Stimulated activated CD4-positive, alpha-beta T cell treated with anti-CD3 and anti-CD28 coated beads, Interleukin-4, amount 100 ng/mL, for 48 hours (primary cell): ENCODE data around the gene ADM2.
"Not testable (repeated sequence)": the region's sequence is repeated elsewhere in the genome, so short reads cannot be mapped to it uniquely, and the experiment has no call there.

Source experiments
- DNase-seq, 2 donors: peaks; one replicate each; pipeline ENCODE4 v3.0.0-alpha.2; 2020; ENCODE audit warnings: low read depth in 2 of 2

ADM2 gene

DNA sequence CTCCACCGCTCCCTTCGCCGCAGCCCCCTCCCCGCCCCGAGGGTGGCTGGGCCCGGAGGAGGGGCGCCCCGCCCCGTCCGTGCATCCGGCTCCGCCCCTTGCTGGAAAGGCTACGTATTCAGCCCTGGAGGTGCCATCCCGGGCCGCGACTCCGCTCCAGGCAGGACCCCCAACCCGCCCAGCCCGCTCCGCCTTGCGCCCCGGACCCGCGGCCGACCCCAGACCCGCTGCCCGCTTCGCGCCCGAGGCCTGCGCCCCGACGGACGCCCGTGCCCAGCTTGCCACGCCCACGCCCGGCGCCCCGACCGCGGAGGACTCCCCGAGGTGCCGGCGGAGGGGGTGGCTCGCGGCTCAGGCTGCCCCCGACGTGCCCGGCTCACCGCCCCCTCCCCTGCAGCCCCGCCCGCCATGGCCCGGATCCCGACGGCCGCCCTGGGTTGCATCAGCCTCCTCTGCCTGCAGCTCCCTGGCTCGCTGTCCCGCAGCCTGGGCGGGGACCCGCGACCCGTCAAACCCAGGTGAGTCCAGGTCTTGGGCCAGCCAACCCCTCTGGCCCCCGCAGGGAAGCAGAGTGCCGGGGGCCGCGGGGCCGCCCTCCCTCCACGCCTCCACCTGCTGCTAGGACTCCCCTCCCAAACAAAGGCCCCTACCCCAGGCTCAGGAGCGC, at the start of gene ADM2:
Gene ADM2 (plus strand): TSS at position 104 of the 667 bp plus-strand sequence. CDS start 305 bp downstream, at position 409.
- peak; percentile 42 to 59 for DNase-seq

GRCh38 chr22:50432131-50432876, 49.0 kb upstream of the ADM2 start:
- no peak for DNase-seq

- not testable (repeated sequence) for DNase-seq
These were observed 48.3 kb upstream of the ADM2 start for GRCh38 chr22:50432877-50433510.

GRCh38 chr22:50434849-50435248, 46.5 kb upstream of the ADM2 start:
- no peak for DNase-seq

GRCh38 chr22:50435291-50436014, 45.9 kb upstream of the ADM2 start:
- DNase-seq: no peak

- no peak for DNase-seq
These were observed 45.1 kb upstream of the ADM2 start for GRCh38 chr22:50436015-50436830.

DNA sequence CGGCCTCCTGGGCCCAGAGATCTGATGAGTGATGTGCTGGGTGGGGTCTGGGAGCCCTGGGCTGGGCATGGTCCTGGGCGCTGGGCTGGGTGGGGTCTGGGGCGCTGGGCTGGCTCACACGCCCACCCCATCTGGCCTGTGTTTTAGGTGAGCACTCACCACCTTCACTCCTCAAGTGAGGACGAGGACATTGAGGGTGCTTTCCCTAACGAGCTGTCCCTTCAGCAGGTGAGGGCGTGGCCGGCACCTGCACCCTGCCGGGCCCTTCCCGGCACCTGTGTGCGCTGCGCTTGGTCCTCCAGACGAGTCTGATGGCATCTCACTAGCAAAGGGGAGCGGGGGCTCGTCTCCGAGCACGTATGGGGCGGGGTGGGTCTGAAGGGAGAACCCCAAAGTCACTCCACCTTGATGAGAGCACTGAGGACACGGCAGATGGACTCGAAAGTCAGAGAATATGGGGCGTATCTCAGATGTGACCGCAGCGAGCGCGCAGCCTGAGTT, 44.5 kb upstream of the ADM2 start:
- no peak for DNase-seq

DNA sequence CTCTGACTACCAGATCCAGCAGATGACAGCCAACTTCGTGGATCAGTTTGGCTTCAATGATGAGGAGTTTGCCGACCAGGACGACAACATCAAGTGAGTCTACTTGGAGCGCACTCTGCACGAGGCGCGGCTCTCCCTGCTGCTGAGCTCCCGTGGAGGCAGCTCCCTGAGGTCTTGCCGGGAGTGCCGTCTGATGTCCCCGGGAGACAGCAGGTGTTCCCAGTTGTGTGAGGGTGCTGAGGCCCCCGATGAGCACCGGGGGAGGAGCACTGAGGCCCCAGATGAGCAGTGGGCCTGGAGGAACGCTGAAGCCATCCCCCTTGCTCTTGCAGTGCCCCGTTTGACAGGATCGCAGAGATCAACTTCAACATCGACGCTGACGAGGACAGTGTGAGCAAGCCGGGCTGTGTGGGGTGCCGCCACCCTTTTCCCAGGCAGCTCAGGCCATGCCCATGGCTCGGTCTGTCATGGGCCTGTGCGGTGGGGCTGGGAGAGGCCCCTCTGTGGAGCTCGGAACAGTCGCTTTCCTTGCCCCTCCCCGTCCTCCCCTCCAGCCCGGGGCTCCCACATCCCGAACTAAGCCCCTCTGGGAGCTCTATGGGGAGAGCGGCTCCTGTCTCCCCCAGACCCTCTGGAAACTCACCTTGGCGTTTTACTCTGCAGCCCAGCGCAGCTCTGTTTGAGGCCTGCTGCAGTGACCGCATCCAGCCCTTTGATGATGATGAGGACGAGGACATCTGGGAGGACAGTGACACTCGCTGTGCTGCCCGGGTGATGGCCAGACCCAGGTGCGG, 43.6 kb upstream of the ADM2 start:
- no peak for DNase-seq

- no peak for DNase-seq
These were observed 42.8 kb upstream of the ADM2 start for GRCh38 chr22:50438305-50439275.

DNA sequence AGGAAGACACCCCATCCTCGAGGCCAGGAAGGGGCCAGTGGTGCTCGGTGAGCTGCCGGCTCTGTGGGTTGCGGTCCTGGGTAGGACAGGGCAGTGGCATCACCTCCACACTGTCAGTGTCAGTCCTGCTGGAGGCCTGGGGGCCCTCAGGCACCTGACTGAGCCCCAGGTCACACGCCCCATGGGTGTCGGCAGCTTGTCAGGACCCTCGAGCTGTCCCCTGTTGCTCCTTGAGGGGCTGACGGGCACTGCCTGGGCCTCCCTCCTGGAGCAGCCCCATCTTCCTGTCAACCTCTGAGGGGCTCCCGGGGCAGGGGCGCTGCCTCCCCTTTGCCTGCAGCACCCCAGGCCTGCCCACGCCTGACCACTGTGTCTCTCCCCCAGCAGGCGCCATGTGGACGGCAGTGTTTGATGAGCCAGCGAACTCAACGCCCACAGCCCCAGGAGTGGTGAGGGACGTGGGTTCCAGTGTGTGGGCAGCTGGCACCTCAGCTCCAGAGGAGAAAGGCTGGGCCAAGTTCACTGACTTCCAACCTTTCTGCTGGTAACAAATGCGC, 42.0 kb upstream of the ADM2 start:
- no peak for DNase-seq

- no peak for DNase-seq
These were observed 41.4 kb upstream of the ADM2 start for GRCh38 chr22:50439871-50440331.

DNA sequence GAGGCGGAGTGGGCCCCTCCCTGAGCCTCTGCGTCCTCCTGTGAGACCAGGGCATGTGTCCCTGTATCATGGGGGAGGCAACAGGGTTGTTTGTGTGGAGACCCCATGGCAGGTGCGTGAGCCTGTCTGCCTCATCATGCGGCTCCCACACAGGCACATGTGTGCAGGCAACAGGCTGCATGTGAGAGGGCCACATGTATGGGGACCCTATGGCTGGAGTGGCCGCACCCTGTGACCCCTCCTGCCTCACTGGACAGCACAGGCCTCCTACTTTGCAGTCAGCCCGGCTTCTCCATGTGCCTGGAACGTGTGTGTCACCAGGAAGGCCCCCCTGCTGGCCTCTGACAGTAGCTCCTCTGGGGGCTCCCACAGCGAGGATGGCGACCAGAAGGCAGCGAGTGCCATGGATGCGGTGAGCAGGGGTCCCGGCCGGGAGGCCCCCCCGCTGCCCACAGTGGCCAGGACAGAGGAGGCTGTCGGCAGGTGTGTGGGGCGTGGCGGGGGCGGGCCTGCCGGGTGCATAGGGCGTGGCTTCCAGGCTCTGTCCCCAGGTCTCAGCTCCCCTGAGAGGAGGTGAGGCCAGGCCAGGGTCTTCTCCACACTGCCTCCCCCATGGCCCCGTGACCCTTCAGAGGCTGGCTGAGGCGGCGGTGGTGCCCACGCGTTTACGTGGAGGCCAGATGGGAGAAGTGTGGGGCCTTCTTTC, 40.6 kb upstream of the ADM2 start:
- DNase-seq: no peak

DNA sequence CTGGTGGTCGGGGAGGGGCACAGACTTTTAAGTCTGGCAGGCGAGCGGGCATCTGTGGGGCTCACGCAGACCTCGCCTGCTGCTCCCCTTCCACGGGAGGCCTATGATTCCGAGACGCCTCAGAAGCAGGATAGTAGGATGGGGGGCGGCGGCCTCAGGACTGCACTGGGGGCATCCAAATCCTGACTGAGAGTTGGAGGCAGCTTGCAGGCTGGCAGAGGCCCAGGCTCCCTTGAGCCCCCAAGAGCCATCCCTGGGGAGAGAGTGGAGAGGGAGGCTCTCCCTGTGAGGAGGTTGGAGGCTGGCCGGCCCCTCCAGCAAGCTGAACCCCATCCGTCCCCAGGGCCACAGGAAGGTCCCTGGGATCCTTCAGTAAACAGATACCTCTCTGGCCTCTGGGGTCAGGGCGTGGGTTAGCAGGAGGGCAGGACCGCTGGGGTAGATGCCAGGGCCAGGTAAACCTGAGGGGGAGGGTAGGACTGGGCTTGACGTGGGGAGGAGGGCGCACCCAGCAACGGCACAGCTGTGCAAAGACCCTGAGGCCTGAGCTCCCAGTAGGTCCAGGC, 39.8 kb upstream of the ADM2 start:
- DNase-seq: no peak

GRCh38 chr22:50443197-50443596, 38.1 kb upstream of the ADM2 start:
- DNase-seq: no peak

DNA sequence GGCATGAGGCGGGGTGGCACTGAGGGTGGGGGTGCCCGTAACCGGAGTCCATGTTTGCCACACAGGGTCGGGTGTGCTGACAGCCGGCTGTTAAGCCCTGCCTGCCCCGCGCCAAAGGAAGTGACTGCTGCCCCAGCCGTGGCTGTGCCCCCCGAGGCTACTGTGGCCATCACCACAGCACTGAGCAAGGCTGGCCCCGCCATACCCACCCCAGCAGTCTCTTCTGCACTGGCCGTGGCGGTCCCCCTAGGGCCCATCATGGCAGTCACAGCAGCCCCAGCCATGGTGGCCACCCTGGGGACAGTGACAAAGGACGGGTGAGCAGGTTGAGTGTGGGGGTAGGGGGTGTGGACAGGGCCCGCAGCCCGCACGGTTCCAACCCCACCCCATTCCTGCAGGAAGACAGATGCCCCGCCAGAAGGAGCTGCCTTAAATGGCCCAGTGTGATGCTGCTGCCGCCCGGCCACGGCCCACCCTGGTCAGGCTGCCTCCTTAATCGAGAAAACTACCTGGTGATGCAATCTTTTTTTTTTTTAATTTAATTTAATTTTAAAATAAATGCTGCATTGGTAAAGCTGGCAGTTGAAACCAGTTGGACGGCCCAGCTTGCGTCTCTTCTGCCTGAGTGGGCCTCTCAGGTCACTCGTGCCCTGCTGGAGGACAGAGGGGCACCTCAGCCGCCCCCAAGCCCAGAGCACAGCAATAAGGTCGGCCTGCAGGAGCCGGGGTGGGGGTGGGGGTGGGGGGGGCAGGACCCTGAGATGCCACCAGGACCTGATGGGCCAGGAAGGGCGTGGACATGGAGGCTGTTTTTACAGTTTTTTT, 37.3 kb upstream of the ADM2 start:
- DNase-seq: no peak

GRCh38 chr22:50444663-50445062, 36.7 kb upstream of the ADM2 start:
- no peak for DNase-seq
